ENCODE measurements around the gene DOCK1. TPM values are rescaled to one million over a fixed set of nuclear protein-coding genes. Genes with fewer than 3 reads are reported as not detected.

Gene DOCK1
- polyA plus RNA-seq, 1 experiment = 37.9 TPM

- TF ChIP-seq, protein P1, sequence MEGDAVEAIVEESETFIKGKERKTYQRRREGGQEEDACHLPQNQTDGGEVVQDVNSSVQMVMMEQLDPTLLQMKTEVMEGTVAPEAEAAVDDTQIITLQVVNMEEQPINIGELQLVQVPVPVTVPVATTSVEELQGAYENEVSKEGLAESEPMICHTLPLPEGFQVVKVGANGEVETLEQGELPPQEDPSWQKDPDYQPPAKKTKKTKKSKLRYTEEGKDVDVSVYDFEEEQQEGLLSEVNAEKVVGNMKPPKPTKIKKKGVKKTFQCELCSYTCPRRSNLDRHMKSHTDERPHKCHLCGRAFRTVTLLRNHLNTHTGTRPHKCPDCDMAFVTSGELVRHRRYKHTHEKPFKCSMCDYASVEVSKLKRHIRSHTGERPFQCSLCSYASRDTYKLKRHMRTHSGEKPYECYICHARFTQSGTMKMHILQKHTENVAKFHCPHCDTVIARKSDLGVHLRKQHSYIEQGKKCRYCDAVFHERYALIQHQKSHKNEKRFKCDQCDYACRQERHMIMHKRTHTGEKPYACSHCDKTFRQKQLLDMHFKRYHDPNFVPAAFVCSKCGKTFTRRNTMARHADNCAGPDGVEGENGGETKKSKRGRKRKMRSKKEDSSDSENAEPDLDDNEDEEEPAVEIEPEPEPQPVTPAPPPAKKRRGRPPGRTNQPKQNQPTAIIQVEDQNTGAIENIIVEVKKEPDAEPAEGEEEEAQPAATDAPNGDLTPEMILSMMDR (IDR thresholded peaks at IDR 0.05; ENCODE audit: low read depth, low read length) = no peak
- no peaks in the 10 kb centered on the region for H3K27me3 ChIP-seq (ENCODE audit: control insufficient read depth, insufficient read depth, low read length)
- ChIA-PET POLR2A (no interaction called here), CTCF (no interaction called here)
- no peak overlapping the region for H3K4me3 ChIP-seq (ENCODE audit: low read depth, low read length)
- H3K9me3 ChIP-seq (ENCODE audit: control insufficient read depth, insufficient read depth, low read length) = no peaks in the 10 kb centered on the region
- no peak for DNase-seq (ENCODE audit: low read depth, low spot score)
- no peak overlapping the region for H3K27ac ChIP-seq (ENCODE audit: low read depth, low read length)
Measured at GRCh38 chr10:126956712-126957108, 51.5 kb downstream of the DOCK1 start.

GRCh38 chr10:126957111-126957510 is 51.9 kb downstream of the DOCK1 start:
- ChIA-PET POLR2A (no interaction called here), CTCF (no interaction called here)
- Histone ChIP-seq H3K27me3 (ENCODE audit: control insufficient read depth, insufficient read depth, low read length) (no peaks in the 10 kb centered on the region), H3K4me3 (ENCODE audit: low read depth, low read length) (no peak overlapping the region), H3K27ac (ENCODE audit: low read depth, low read length) (no peak overlapping the region), H3K9me3 (ENCODE audit: control insufficient read depth, insufficient read depth, low read length) (no peaks in the 10 kb centered on the region)
- TF ChIP-seq, protein P1 (IDR thresholded peaks at IDR 0.05; ENCODE audit: low read depth, low read length) = no peak
- no peak for DNase-seq (ENCODE audit: low read depth, low spot score)

- Histone ChIP-seq H3K9me3 (ENCODE audit: control insufficient read depth, insufficient read depth, low read length) (no peaks in the 10 kb centered on the region), H3K27ac (ENCODE audit: low read depth, low read length) (no peak overlapping the region), H3K4me3 (ENCODE audit: low read depth, low read length) (no peak overlapping the region), H3K27me3 (ENCODE audit: control insufficient read depth, insufficient read depth, low read length) (no peaks in the 10 kb centered on the region)
- ChIA-PET CTCF (no interaction called here), POLR2A (no interaction called here)
- TF ChIP-seq, protein P1 (IDR thresholded peaks at IDR 0.05; ENCODE audit: low read depth, low read length) = no peak
- no peak for DNase-seq (ENCODE audit: low read depth, low spot score)
Measured at GRCh38 chr10:126959431-126959830, 54.2 kb downstream of the DOCK1 start.

DNA sequence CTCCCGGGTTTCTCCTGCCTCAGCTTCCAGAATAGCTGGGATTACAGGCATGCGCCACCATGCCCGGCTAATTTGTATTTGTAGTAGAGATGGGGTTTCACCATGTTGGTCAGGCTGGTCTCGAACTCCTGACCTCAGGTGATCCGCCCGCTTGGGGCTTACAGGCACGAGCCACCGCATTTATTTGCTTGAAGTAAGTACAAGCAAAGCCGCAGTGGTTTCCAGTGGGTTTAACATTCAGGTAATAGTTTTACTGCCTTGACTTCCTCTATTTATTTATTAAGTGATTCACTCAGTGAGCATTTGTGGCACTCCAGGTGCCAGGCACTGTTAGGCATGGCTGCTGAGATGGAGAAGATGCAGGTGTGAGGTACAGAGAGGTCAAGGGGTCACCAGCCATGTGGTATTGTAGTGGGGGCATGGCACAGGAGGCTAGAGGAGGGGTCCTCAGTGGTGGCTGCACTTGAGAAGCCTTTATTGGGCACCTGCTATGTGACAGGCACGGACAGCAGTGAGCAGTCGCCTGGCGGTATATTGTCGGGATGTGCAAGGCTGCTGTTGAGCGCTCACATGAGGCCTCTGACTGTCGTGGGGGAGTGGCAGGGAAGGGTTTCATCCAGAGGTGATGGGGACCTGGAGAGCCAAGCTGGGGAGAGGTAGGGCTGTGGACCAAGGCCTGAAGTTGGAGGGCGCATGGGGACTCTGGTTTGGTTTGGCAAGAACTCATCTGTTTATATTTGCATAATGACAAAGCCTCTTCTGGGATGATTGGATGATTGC is 54.9 kb downstream of the DOCK1 start:
- ChIA-PET POLR2A (no interaction called here), CTCF (no interaction called here)
- TF ChIP-seq, protein P1 (IDR thresholded peaks at IDR 0.05; ENCODE audit: low read depth, low read length) = no peak
- no peaks in the 10 kb centered on the region for H3K27me3 ChIP-seq (ENCODE audit: control insufficient read depth, insufficient read depth, low read length)
- no peaks in the 10 kb centered on the region for H3K9me3 ChIP-seq (ENCODE audit: control insufficient read depth, insufficient read depth, low read length)
- H3K4me3 ChIP-seq (ENCODE audit: low read depth, low read length) = no peak overlapping the region
- DNase-seq (ENCODE audit: low read depth, low spot score) = no peak
- no peak overlapping the region for H3K27ac ChIP-seq (ENCODE audit: low read depth, low read length)

- H3K27ac ChIP-seq (ENCODE audit: low read depth, low read length) = no peak overlapping the region
- CTCF ChIA-PET = no interaction called here
- POLR2A ChIA-PET = no interaction called here
- no peak for DNase-seq (ENCODE audit: low read depth, low spot score)
- TF ChIP-seq, protein P1 (IDR thresholded peaks at IDR 0.05; ENCODE audit: low read depth, low read length) = no peak
- no peaks in the 10 kb centered on the region for H3K9me3 ChIP-seq (ENCODE audit: control insufficient read depth, insufficient read depth, low read length)
- no peak overlapping the region for H3K4me3 ChIP-seq (ENCODE audit: low read depth, low read length)
- no peaks in the 10 kb centered on the region for H3K27me3 ChIP-seq (ENCODE audit: control insufficient read depth, insufficient read depth, low read length)
Measured at GRCh38 chr10:126963354-126963753, 58.1 kb downstream of the DOCK1 start.

Measured in AG04450 (cell line).